SU-DHL-6 (cell line): ENCODE results near the gene ATP5PD.

Source experiments
- H2AFZ ChIP-seq: fragments of 200-600 bp; sonication (generic); 2 replicates; pipeline ENCODE4 v1.6.1; 2014; ENCODE audit warnings: low read depth, mild to moderate bottlenecking, moderate library complexity, mixed read lengths, antibody characterized with exemption, low read length; ENCODE audit not compliant: severe bottlenecking
- H3F3A ChIP-seq: fragments of 200-600 bp; shearing (Covaris generic); 2 replicates; pipeline ENCODE4 v1.6.0; 2016; ENCODE audit warnings: antibody characterized with exemption, mild to moderate bottlenecking; ENCODE audit not compliant: insufficient read depth
- H3K27ac ChIP-seq: fragments of 200-600 bp; sonication (generic); 2 replicates; pipeline ENCODE4 v1.5.1; 2016; ENCODE audit warnings: low read depth, mild to moderate bottlenecking, low read length, moderate library complexity, mixed read lengths
- H3K27me3 ChIP-seq: fragments of 200-600 bp; sonication (generic), shearing (Covaris generic); 2 replicates; pipeline ENCODE4 v1.6.0; 2014; ENCODE audit warnings: mild to moderate bottlenecking, low read length
- H3K36me3 ChIP-seq: fragments of 200-600 bp; sonication (generic); 2 replicates; pipeline ENCODE4 v1.6.1; 2014; ENCODE audit warnings: mild to moderate bottlenecking, low read length, mixed read lengths
- H3K4me2 ChIP-seq: fragments of 300-600, 200-600 bp; shearing (Covaris generic), sonication (generic); 2 replicates; pipeline ENCODE4 v1.6.0; 2014; ENCODE audit warnings: low read length, low read depth, mild to moderate bottlenecking; ENCODE audit not compliant: poor library complexity, severe bottlenecking
- H3K4me3 ChIP-seq: fragments of 200-600 bp; sonication (generic); 2 replicates; pipeline ENCODE4 v1.5.1; 2014; ENCODE audit warnings: antibody characterized with exemption, low read length, mild to moderate bottlenecking, mixed read lengths; ENCODE audit not compliant: insufficient read depth, poor library complexity, severe bottlenecking
- H3K79me2 ChIP-seq: fragments of 200-600 bp; sonication (generic); 2 replicates; pipeline ENCODE4 v1.6.1; 2014; ENCODE audit warnings: mild to moderate bottlenecking, low read length, moderate library complexity; ENCODE audit not compliant: insufficient read depth
- H3K9ac ChIP-seq: fragments of 200-600 bp; sonication (generic); 2 replicates; pipeline ENCODE4 v1.7.0; 2014; ENCODE audit warnings: mild to moderate bottlenecking, low read length
- H3K9me2 ChIP-seq: fragments of 200-600 bp; sonication (generic); replicated peaks from 2 replicates; pipeline ENCODE4 v1.6.1; 2014; ENCODE audit warnings: low read length; ENCODE audit not compliant: insufficient read depth
- H3K9me3 ChIP-seq: fragments of 200-600 bp; sonication (generic); 2 replicates; pipeline ENCODE4 v1.6.1; 2014; ENCODE audit warnings: low read length, mixed read lengths; ENCODE audit not compliant: insufficient read depth
- H4K20me1 ChIP-seq: fragments of 200-600 bp; sonication (generic); 2 replicates; pipeline ENCODE4 v1.6.1; 2014; ENCODE audit warnings: low read depth, mild to moderate bottlenecking, antibody characterized with exemption, low read length, moderate library complexity, mixed read lengths
- CTCF ChIP-seq: fragments of 200-600 bp; sonication (generic); IDR thresholded peaks from one replicate; pipeline ENCODE4 v1.5.1; 2017; ENCODE audit warnings: antibody characterized with exemption, mild to moderate bottlenecking, low read length, moderate library complexity; ENCODE audit not compliant: insufficient read depth, poor library complexity, severe bottlenecking
- EZH2phosphoT487 ChIP-seq: fragments of 200-600 bp; sonication (generic), shearing (Covaris generic); conservative IDR thresholded peaks from 2 replicates; pipeline ENCODE4 v1.6.1; 2018; ENCODE audit warnings: mild to moderate bottlenecking, antibody characterized with exemption, low read length, moderate library complexity, mixed read lengths

Gene ATP5PD

DNA sequence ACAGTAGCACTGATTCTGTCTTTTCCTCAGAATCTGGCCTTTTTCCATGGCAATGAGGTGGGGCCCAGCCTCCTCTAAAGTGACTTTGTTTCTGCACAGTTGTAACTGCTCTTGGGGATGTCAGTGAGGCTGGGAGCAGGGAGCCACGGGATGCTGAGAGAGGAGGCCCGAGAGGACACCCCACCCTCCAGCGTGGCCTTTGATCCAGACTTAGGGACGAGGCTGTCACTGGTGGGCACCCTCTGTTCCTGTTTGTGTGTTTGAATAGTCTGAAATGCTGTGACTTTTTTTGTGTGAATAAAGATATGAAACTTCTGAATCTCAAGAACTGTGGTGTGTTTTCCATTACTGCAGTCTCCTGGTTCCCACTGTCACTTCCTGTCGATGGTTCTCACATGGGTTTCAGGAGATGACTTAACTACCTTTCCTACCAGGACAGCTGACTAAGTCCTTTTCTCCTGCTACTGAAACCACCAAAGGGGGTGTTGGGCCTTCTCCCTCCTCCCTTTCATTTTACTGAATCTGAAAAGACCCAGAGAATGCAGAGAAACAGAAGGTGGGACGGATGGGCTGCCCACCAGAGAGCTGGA lies 18.9 kb upstream of the ATP5PD start:
- no peak overlapping the region for H3K4me3 ChIP-seq
- H3K9me3 ChIP-seq = no peaks in the 10 kb centered on the region
- H3K79me2 ChIP-seq = no peaks in the 10 kb centered on the region
- no peaks in the 10 kb centered on the region for H3F3A ChIP-seq
- H3K27me3 ChIP-seq = no peaks in the 10 kb centered on the region
- H3K27ac ChIP-seq = no peak overlapping the region
- H2AFZ ChIP-seq = no peak overlapping the region
- no peaks in the 10 kb centered on the region for H4K20me1 ChIP-seq
- H3K4me2 ChIP-seq = no peak overlapping the region
- TF ChIP-seq CTCF (no peak), EZH2phosphoT487 (no peak)
- H3K9ac ChIP-seq = no peak overlapping the region
- H3K9me2 ChIP-seq = no peaks in the 10 kb centered on the region
- 0 out of 2 replicates have a peak, but pooled peaks cover 2% of the 10 kb centered on the region for H3K36me3 ChIP-seq

DNA sequence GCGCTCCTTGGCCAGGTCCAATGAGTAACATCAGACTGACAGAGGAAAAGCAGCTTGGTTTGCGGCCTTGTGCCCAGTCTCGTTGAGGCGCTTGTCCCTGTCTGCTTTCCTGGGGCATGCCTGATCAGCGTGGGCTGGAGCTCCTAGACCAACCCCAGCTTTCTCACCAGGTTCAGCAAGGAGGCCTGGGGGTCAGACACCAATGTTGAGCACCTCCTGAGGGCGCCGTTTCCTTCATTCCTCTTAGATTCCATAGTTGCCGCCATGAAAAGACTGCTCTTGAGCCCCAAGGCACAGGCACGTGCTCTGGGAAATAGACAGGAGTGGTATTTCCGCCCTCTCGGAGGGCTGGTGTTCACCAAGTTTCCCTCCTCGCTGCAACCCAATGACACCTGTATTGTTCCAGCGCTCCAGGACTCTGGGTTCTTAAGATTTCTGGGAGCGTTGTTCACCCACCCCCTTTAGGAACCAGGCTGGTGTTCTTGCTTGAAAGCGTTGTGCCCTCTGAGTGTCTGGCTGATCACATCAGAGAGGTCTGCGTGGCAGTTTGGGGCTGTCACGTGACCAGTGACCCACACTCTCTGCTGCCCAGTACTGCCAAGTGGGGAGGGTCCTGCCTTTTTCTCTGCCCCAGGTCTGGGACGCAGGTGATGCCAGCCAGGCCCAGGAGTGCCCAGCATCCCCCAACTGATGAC lies 18.2 kb upstream of the ATP5PD start:
- H4K20me1 ChIP-seq = no peaks in the 10 kb centered on the region
- no peaks in the 10 kb centered on the region for H3K9me2 ChIP-seq
- H3F3A ChIP-seq = no peaks in the 10 kb centered on the region
- no peak overlapping the region for H3K4me2 ChIP-seq
- H3K27me3 ChIP-seq = no peaks in the 10 kb centered on the region
- H3K27ac ChIP-seq = no peak overlapping the region
- no peak overlapping the region for H2AFZ ChIP-seq
- no peaks in the 10 kb centered on the region for H3K9me3 ChIP-seq
- no peak overlapping the region for H3K4me3 ChIP-seq
- H3K36me3 ChIP-seq = 0 out of 2 replicates have a peak, but pooled peaks cover 2% of the 10 kb centered on the region
- no peaks in the 10 kb centered on the region for H3K79me2 ChIP-seq
- TF ChIP-seq CTCF (no peak), EZH2phosphoT487 (no peak)
- H3K9ac ChIP-seq = no peak overlapping the region

DNA sequence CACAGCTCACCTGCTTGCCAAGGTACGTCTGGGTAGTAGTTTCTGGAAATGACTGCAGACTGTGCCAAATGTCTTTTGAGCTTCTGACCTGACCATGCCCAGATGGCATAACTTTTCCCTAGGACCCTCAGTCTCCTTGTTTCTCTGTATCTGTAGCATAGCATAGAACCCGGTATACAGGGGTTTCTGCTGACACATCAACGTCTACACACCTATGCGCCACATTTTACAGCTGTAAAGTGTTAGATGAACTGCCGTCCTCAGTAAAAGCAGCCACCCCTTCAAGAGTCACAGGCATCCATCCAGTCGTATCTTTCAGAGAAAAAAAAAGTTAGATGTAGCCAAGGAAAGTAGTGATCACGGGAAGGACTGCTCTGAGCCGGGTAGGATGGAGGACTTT lies 17.7 kb upstream of the ATP5PD start:
- no peaks in the 10 kb centered on the region for H3K9me3 ChIP-seq
- 0 out of 2 replicates have a peak, but pooled peaks cover 2% of the 10 kb centered on the region for H3K36me3 ChIP-seq
- H2AFZ ChIP-seq = no peak overlapping the region

More for the DNA sequence above, 17.7 kb upstream of the ATP5PD start:
- H3K9me2 ChIP-seq = no peaks in the 10 kb centered on the region
- no peaks in the 10 kb centered on the region for H3F3A ChIP-seq
- H3K27me3 ChIP-seq = no peaks in the 10 kb centered on the region
- no peak overlapping the region for H3K4me2 ChIP-seq
- no peak overlapping the region for H3K9ac ChIP-seq
- H4K20me1 ChIP-seq = no peaks in the 10 kb centered on the region
- no peak overlapping the region for H3K27ac ChIP-seq
- H3K4me3 ChIP-seq = no peak overlapping the region
- no peak for TF ChIP-seq EZH2phosphoT487
- no peak for TF ChIP-seq CTCF
- no peaks in the 10 kb centered on the region for H3K79me2 ChIP-seq
